Right lobe of liver (tissue), 4 donors: ENCODE data around the gene RABGEF1.

Experiments used
- CTCF ChIP-seq, 4 donors: fragments of 200-600 bp in 3 of 4; fragments of 450-650 bp in 1 of 4; IDR thresholded peaks; one replicate each; pipeline versions ENCODE4 v1.5.1 to v1.8.0; 2016 to 2022; ENCODE audit warnings: antibody characterized with exemption in 4 of 4, mild to moderate bottlenecking in 2 of 4
- POLR2A ChIP-seq: fragments of 450-650 bp; IDR thresholded peaks from one replicate; pipeline ENCODE4 v1.6.1; 2017; ENCODE audit warnings: antibody characterized with exemption, mild to moderate bottlenecking
- donor health status: DM: no; HTN: no; CAD: no.
- donor health status: DM: no; HTN: no; CAD: no.
- donor health status: DM: no; HTN: yes; CAD: no.

- no peak for TF ChIP-seq CTCF (IDR thresholded peaks at IDR 0.05)
- no peak for TF ChIP-seq POLR2A
Observed at GRCh38 chr7:66728571-66728970, 12.0 kb upstream of the RABGEF1 start.
